Neuron (in vitro differentiated cells): ENCODE measurements around the gene CACNG8.

Experiments
- H2AFZ ChIP-seq: one replicate; pipeline ENCODE4 v1.6.1; 2013; ENCODE audit warnings: low read depth, mild to moderate bottlenecking, inconsistent platforms, low read length, moderate library complexity
- H3K27me3 ChIP-seq: one replicate; pipeline ENCODE4 v1.6.1; 2013; ENCODE audit warnings: low read length; ENCODE audit not compliant: insufficient read depth
- H3K36me3 ChIP-seq: one replicate; pipeline ENCODE4 v1.6.1; 2013; ENCODE audit warnings: low read length; ENCODE audit not compliant: insufficient read depth
- H3K4me1 ChIP-seq: one replicate; pipeline ENCODE4 v1.6.1; 2013; ENCODE audit warnings: low read length; ENCODE audit not compliant: insufficient read depth
- H3K4me3 ChIP-seq: 2 replicates; pipeline ENCODE4 v1.5.1; 2013; ENCODE audit warnings: mild to moderate bottlenecking, low read length, moderate library complexity
- H3K9me3 ChIP-seq: one replicate; pipeline ENCODE4 v1.6.1; 2013; ENCODE audit warnings: low read length

The CACNG8 gene

GRCh38 chr19:53951947-53952346 is 10.8 kb upstream of the CACNG8 start:
- no peak overlapping the region for H3K4me3 ChIP-seq
- H3K27me3 ChIP-seq: no peaks in the 10 kb centered on the region

GRCh38 chr19:53953383-53953782 is 9.4 kb upstream of the CACNG8 start:
- no peak overlapping the region for H2AFZ ChIP-seq
- no peaks in the 10 kb centered on the region for H3K27me3 ChIP-seq
- H3K4me1 ChIP-seq: peaks cover 8% of the 10 kb centered on the region
- H3K36me3 ChIP-seq: no peaks in the 10 kb centered on the region
- H3K4me3 ChIP-seq: no peak overlapping the region
- no peaks in the 10 kb centered on the region for H3K9me3 ChIP-seq

More at GRCh38 chr19:53951947-53952346, 10.8 kb upstream of the CACNG8 start:
- no peaks in the 10 kb centered on the region for H3K36me3 ChIP-seq
- H3K4me1 ChIP-seq: no peaks in the 10 kb centered on the region
- no peaks in the 10 kb centered on the region for H3K9me3 ChIP-seq
- no peak overlapping the region for H2AFZ ChIP-seq

- H3K4me3 ChIP-seq: no peak overlapping the region
- H3K27me3 ChIP-seq: no peaks in the 10 kb centered on the region
- no peaks in the 10 kb centered on the region for H3K9me3 ChIP-seq
- no peaks in the 10 kb centered on the region for H3K36me3 ChIP-seq
- H2AFZ ChIP-seq: peak overlapping the region; percentile 78
- H3K4me1 ChIP-seq: peaks cover 41% of the 10 kb centered on the region
Observed at GRCh38 chr19:53957448-53958167, 5.1 kb upstream of the CACNG8 start.

GRCh38 chr19:53958168-53958571 is 4.6 kb upstream of the CACNG8 start:
- Histone ChIP-seq H3K4me1 (peaks cover 41% of the 10 kb centered on the region), H3K9me3 (no peaks in the 10 kb centered on the region), H2AFZ (peak overlapping the region; percentile 78), H3K4me3 (no peak overlapping the region), H3K36me3 (no peaks in the 10 kb centered on the region), H3K27me3 (no peaks in the 10 kb centered on the region)

GRCh38 chr19:53958823-53959757 is 3.6 kb upstream of the CACNG8 start:
- Histone ChIP-seq H2AFZ (peak overlapping the region; percentile 51), H3K9me3 (no peaks in the 10 kb centered on the region), H3K4me1 (peaks cover 41% of the 10 kb centered on the region), H3K4me3 (peak overlapping the region; percentile 41), H3K27me3 (no peaks in the 10 kb centered on the region), H3K36me3 (no peaks in the 10 kb centered on the region)

- Histone ChIP-seq H3K9me3 (no peaks in the 10 kb centered on the region), H3K36me3 (no peaks in the 10 kb centered on the region), H2AFZ (peak overlapping the region; percentile 51), H3K4me1 (peaks cover 41% of the 10 kb centered on the region), H3K4me3 (peak overlapping the region; percentile 41), H3K27me3 (no peaks in the 10 kb centered on the region)
Observed at GRCh38 chr19:53960187-53960586, 2.5 kb upstream of the CACNG8 start.

GRCh38 chr19:53960886-53961285 is 1.9 kb upstream of the CACNG8 start:
- H3K9me3 ChIP-seq: no peaks in the 10 kb centered on the region
- peak overlapping the region; percentile 41 for H3K4me3 ChIP-seq
- H3K4me1 ChIP-seq: peaks cover 41% of the 10 kb centered on the region
- H3K27me3 ChIP-seq: no peaks in the 10 kb centered on the region
- no peak overlapping the region for H2AFZ ChIP-seq
- no peaks in the 10 kb centered on the region for H3K36me3 ChIP-seq

- Histone ChIP-seq H3K9me3 (no peaks in the 10 kb centered on the region), H2AFZ (no peak overlapping the region), H3K27me3 (no peaks in the 10 kb centered on the region)
Observed at GRCh38 chr19:53961523-53962356, 997 bp upstream of the CACNG8 start.

GRCh38 chr19:53965091-53965490 is 2.4 kb downstream of the CACNG8 start:
- Histone ChIP-seq H3K4me3 (no peak overlapping the region), H3K27me3 (no peaks in the 10 kb centered on the region), H3K4me1 (peaks cover 16% of the 10 kb centered on the region), H2AFZ (no peak overlapping the region), H3K36me3 (no peaks in the 10 kb centered on the region), H3K9me3 (no peaks in the 10 kb centered on the region)

More at GRCh38 chr19:53961523-53962356, 997 bp upstream of the CACNG8 start:
- peaks cover 41% of the 10 kb centered on the region for H3K4me1 ChIP-seq
- H3K4me3 ChIP-seq: peak overlapping the region; percentile 41
- no peaks in the 10 kb centered on the region for H3K36me3 ChIP-seq

- peaks cover 4% of the 10 kb centered on the region for H3K36me3 ChIP-seq
- no peak overlapping the region for H3K4me3 ChIP-seq
Observed at GRCh38 chr19:53966931-53967330, 4.2 kb downstream of the CACNG8 start.

GRCh38 chr19:53969366-53969765 is 6.6 kb downstream of the CACNG8 start:
- no peaks in the 10 kb centered on the region for H3K27me3 ChIP-seq
- no peaks in the 10 kb centered on the region for H3K4me1 ChIP-seq
- H2AFZ ChIP-seq: no peak overlapping the region
- H3K4me3 ChIP-seq: no peak overlapping the region
- H3K36me3 ChIP-seq: peaks cover 5% of the 10 kb centered on the region
- H3K9me3 ChIP-seq: no peaks in the 10 kb centered on the region

More at GRCh38 chr19:53966931-53967330, 4.2 kb downstream of the CACNG8 start:
- no peaks in the 10 kb centered on the region for H3K4me1 ChIP-seq
- no peak overlapping the region for H2AFZ ChIP-seq
- no peaks in the 10 kb centered on the region for H3K27me3 ChIP-seq
- H3K9me3 ChIP-seq: no peaks in the 10 kb centered on the region

GRCh38 chr19:53971673-53972072 is 8.9 kb downstream of the CACNG8 start:
- no peaks in the 10 kb centered on the region for H3K9me3 ChIP-seq
- H3K4me1 ChIP-seq: no peaks in the 10 kb centered on the region
- H3K36me3 ChIP-seq: peaks cover 5% of the 10 kb centered on the region
- no peaks in the 10 kb centered on the region for H3K27me3 ChIP-seq
- H3K4me3 ChIP-seq: no peak overlapping the region
- H2AFZ ChIP-seq: no peak overlapping the region
